GM12891 (cell line): ENCODE measurements around the gene WTIP.

Experiments
- PAX5 ChIP-seq: IDR thresholded peaks from 2 replicates; pipeline ENCODE4 v1.6.1; 2011; ENCODE audit warnings: low read length, moderate library complexity, mild to moderate bottlenecking; ENCODE audit not compliant: insufficient read depth, severe bottlenecking
- POLR2A ChIP-seq: IDR thresholded peaks from 2 replicates; pipeline ENCODE4 v1.6.1; 2011; ENCODE audit warnings: low read depth, low read length, control low read depth
- POLR2AphosphoS5 ChIP-seq: IDR thresholded peaks from 2 replicates; pipeline ENCODE4 v1.6.1; 2011; ENCODE audit warnings: low read depth, low read length, control low read depth
- SPI1 ChIP-seq: IDR thresholded peaks from 2 replicates; pipeline ENCODE4 v1.6.1; 2011; ENCODE audit warnings: low read depth, low read length, control low read depth
- TAF1 ChIP-seq: IDR thresholded peaks from 2 replicates; pipeline ENCODE4 v1.6.1; 2011; ENCODE audit warnings: low read depth, low read length, control low read depth

- TF ChIP-seq TAF1 (no peak), POLR2A (no peak), POLR2AphosphoS5 (no peak), PAX5 (no peak), SPI1 (no peak)
Measured at GRCh38 chr19:34555447-34555846, 73.9 kb downstream of the WTIP start.
